SU-DHL-6 (cell line): ENCODE results near the gene SYNM.

Experiments
- CTCF ChIP-seq: fragments of 200-600 bp; sonication (generic); IDR thresholded peaks from one replicate; pipeline ENCODE4 v1.5.1; 2017; ENCODE audit warnings: antibody characterized with exemption, mild to moderate bottlenecking, low read length, moderate library complexity; ENCODE audit not compliant: insufficient read depth, poor library complexity, severe bottlenecking
- EZH2phosphoT487 ChIP-seq: fragments of 200-600 bp; sonication (generic), shearing (Covaris generic); conservative IDR thresholded peaks from 2 replicates; pipeline ENCODE4 v1.6.1; 2018; ENCODE audit warnings: mild to moderate bottlenecking, antibody characterized with exemption, low read length, moderate library complexity, mixed read lengths

GRCh38 chr15:99087405-99087943 lies 17.4 kb upstream of the SYNM start:
- TF ChIP-seq CTCF (no peak), EZH2phosphoT487 (no peak)
